HFFc6 (cell line): ENCODE data around the gene SEMA4D. TPM values are rescaled to one million over a fixed set of nuclear protein-coding genes. Genes with fewer than 3 reads are reported as not detected.

ENCODE experiments used
- DNase-seq: peaks from one replicate; pipeline ENCODE4 v3.0.0-alpha.2; 2018
- H3K27ac Mint-ChIP-seq: 2 replicates; pipeline ENCODE4 v1.8.0; 2020; ENCODE audit warnings: mild to moderate bottlenecking, mixed read lengths
- H3K27me3 Mint-ChIP-seq: 2 replicates; pipeline ENCODE4 v1.8.0; 2021; ENCODE audit warnings: mild to moderate bottlenecking, moderate library complexity, mixed read lengths; ENCODE audit not compliant: insufficient read depth
- H3K36me3 Mint-ChIP-seq: 2 replicates; pipeline ENCODE4 v1.8.0; 2021; ENCODE audit warnings: low read depth, mixed read lengths
- H3K4me1 Mint-ChIP-seq: 2 replicates; pipeline ENCODE4 v1.8.0; 2020; ENCODE audit warnings: low read depth, mixed read lengths
- H3K4me3 Mint-ChIP-seq: 2 replicates; pipeline ENCODE4 v1.8.0; 2020; ENCODE audit warnings: mild to moderate bottlenecking, moderate library complexity, mixed read lengths
- H3K9me3 Mint-ChIP-seq: 2 replicates; pipeline ENCODE4 v1.8.0; 2020; ENCODE audit warnings: mild to moderate bottlenecking, mixed read lengths
- total RNA-seq, 6 experiments: library from RNA; stranded (reverse); fragmentation: NEBNext Ultra II Directional; extraction: Animal tissue kit (Norgen Biotek cat#: 25700); gene quantifications; 2 replicates in 1 of 6; 3 replicates in 5 of 6; pipeline ENCODE4 v1.2.3, GENCODE V29; 2021
- TF ChIP-seq, protein P1 (sequence below): fragments of 200-600 bp; sonication (generic); IDR thresholded peaks from 2 replicates; pipeline ENCODE4 v1.5.0; 2021; ENCODE audit warnings: antibody characterized with exemption, mild to moderate bottlenecking

Gene SEMA4D
- total RNA-seq, 6 experiments from 2014 or later: not detected

DNA sequence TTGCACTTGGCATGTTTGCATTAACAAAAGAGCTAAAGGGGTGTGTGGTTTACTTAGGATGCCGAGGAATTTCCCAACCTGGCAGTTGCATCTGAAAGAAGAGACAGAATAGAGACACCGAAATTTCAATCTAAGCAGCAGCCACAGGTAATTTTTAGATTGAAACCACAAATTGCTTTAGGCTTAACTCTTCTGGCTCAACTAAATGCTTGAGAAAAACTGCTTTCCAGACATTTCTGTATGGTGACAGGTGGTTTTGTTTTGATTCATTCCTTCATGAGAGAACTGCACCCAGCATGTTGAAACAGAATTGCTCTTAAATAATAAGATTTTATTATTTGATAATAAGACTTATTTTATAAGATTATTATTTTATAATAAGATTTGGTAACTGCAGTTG, 158.1 kb downstream of the SEMA4D start:
- TF ChIP-seq, protein P1, sequence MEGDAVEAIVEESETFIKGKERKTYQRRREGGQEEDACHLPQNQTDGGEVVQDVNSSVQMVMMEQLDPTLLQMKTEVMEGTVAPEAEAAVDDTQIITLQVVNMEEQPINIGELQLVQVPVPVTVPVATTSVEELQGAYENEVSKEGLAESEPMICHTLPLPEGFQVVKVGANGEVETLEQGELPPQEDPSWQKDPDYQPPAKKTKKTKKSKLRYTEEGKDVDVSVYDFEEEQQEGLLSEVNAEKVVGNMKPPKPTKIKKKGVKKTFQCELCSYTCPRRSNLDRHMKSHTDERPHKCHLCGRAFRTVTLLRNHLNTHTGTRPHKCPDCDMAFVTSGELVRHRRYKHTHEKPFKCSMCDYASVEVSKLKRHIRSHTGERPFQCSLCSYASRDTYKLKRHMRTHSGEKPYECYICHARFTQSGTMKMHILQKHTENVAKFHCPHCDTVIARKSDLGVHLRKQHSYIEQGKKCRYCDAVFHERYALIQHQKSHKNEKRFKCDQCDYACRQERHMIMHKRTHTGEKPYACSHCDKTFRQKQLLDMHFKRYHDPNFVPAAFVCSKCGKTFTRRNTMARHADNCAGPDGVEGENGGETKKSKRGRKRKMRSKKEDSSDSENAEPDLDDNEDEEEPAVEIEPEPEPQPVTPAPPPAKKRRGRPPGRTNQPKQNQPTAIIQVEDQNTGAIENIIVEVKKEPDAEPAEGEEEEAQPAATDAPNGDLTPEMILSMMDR: no peak
- no peak overlapping the region for H3K4me3 Mint-ChIP-seq
- no peaks in the 10 kb centered on the region for H3K9me3 Mint-ChIP-seq
- H3K36me3 Mint-ChIP-seq: peaks cover 45% of the 10 kb centered on the region
- H3K27ac Mint-ChIP-seq: no peak overlapping the region
- no peak for DNase-seq
- no peaks in the 10 kb centered on the region for H3K4me1 Mint-ChIP-seq
- no peaks in the 10 kb centered on the region for H3K27me3 Mint-ChIP-seq

- Mint-ChIP-seq H3K4me1 (no peaks in the 10 kb centered on the region), H3K4me3 (no peak overlapping the region), H3K27ac (no peak overlapping the region), H3K36me3 (peaks cover 17% of the 10 kb centered on the region), H3K27me3 (no peaks in the 10 kb centered on the region), H3K9me3 (no peaks in the 10 kb centered on the region)
- no peak for DNase-seq
- TF ChIP-seq, protein P1: no peak
Measured at GRCh38 chr9:89330513-89330912, 167.4 kb downstream of the SEMA4D start.

DNA sequence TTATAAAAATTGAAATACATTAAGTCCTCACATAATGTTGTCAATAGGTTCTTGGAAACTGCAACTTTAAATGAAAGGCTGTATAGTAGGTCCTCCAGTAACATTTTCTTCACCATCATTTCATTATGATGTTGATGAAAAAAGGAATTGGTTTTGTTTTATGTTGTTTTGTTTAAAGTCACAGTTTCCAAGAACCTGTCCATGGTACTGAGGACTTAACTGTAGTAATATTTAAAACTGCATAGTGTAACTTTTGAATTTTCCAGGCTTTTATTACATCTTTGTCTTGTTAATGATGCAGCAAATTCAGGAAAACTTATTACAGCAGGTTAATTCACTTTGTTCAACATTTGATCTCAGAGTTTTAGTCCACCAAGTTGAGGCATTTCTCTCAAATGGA, 168.0 kb downstream of the SEMA4D start:
- Mint-ChIP-seq H3K4me1 (no peaks in the 10 kb centered on the region), H3K4me3 (no peak overlapping the region), H3K27me3 (no peaks in the 10 kb centered on the region), H3K36me3 (peaks cover 17% of the 10 kb centered on the region), H3K9me3 (no peaks in the 10 kb centered on the region), H3K27ac (no peak overlapping the region)
- DNase-seq: no peak
- TF ChIP-seq, protein P1: no peak

GRCh38 chr9:89328064-89328463, 169.8 kb downstream of the SEMA4D start:
- no peak overlapping the region for H3K4me3 Mint-ChIP-seq

GRCh38 chr9:89325733-89326132, 172.2 kb downstream of the SEMA4D start:
- H3K27me3 Mint-ChIP-seq: no peaks in the 10 kb centered on the region
- H3K27ac Mint-ChIP-seq: no peak overlapping the region

More at GRCh38 chr9:89328064-89328463, 169.8 kb downstream of the SEMA4D start:
- Mint-ChIP-seq H3K9me3 (no peaks in the 10 kb centered on the region), H3K27ac (no peak overlapping the region), H3K27me3 (no peaks in the 10 kb centered on the region), H3K4me1 (peaks cover 12% of the 10 kb centered on the region), H3K36me3 (peaks cover 9% of the 10 kb centered on the region)
- TF ChIP-seq, protein P1: no peak
- no peak for DNase-seq

More at GRCh38 chr9:89325733-89326132, 172.2 kb downstream of the SEMA4D start:
- H3K36me3 Mint-ChIP-seq: peaks cover 21% of the 10 kb centered on the region
- no peaks in the 10 kb centered on the region for H3K9me3 Mint-ChIP-seq
- DNase-seq: no peak
- H3K4me3 Mint-ChIP-seq: no peak overlapping the region
- H3K4me1 Mint-ChIP-seq: peaks cover 30% of the 10 kb centered on the region
- TF ChIP-seq, protein P1: no peak
